ENCODE data around the gene PLXNA4.

- TF ChIP-seq MAX (IDR thresholded peaks at IDR 0.05; ENCODE audit: low read depth, low read length) (no peak), CTCF (IDR thresholded peaks at IDR 0.05; ENCODE audit: low read depth, low read length) (no peak), POLR2A (IDR thresholded peaks at IDR 0.05; ENCODE audit: extremely low read depth, insufficient read length) (no peak)
These were observed 334.0 kb downstream of the PLXNA4 start for GRCh38 chr7:132242192-132242812.
